SK-N-SH (cell line): ENCODE results near the gene GRM5. TPM values are rescaled to one million over a fixed set of nuclear protein-coding genes. Genes with fewer than 3 reads are reported as not detected.

Experiments used
- CTCF ChIA-PET: fragments of 300-600, 350-600 bp; formaldehyde crosslinking; extraction: SDS; loops from one replicate; lab custom pipeline; 2021; lab: Yijun Ruan, JAX
- POLR2A ChIA-PET: fragments of 350-600 bp; sonication (Branson Sonifier 250); formaldehyde crosslinking; extraction: SDS; loops from one replicate; lab custom pipeline; 2020; ENCODE audit warnings: antibody characterized with exemption, inconsistent platforms; lab: Yijun Ruan, JAX
- DNase-seq: peaks from one replicate; pipeline ENCODE4 v3.0.0; 2012
- H2AFZ ChIP-seq: fragments of 200-600 bp; sonication (generic); 2 replicates; pipeline ENCODE4 v1.8.1; 2016; ENCODE audit warnings: antibody characterized with exemption, mild to moderate bottlenecking, low read depth
- H3F3A ChIP-seq: fragments of 200-600 bp; sonication (generic); replicated peaks from 2 replicates; pipeline ENCODE3; 2016; ENCODE audit warnings: antibody characterized with exemption, mild to moderate bottlenecking; ENCODE audit not compliant: insufficient read depth
- H3K27ac ChIP-seq, 2 experiments: fragments of 200-500 bp in 1 of 2; fragments of 200-600 bp in 1 of 2; sonication (Bioruptor generic) in 1 of 2; sonication (generic), shearing (Covaris generic) in 1 of 2; 2 replicates each; pipeline versions ENCODE4 v1.5.1 to v1.6.1; 2014 to 2016; ENCODE audit warnings: low read depth in 2 of 2, inconsistent platforms in 1 of 2, low read length in 1 of 2, mild to moderate bottlenecking in 1 of 2, mixed read lengths in 1 of 2
- H3K27me3 ChIP-seq: fragments of 200-600 bp; sonication (generic), shearing (Covaris generic); 2 replicates; pipeline ENCODE4 v1.6.1; 2016; ENCODE audit warnings: mixed run types; ENCODE audit not compliant: insufficient read depth
- H3K36me3 ChIP-seq, 2 experiments: fragments of 200-500 bp in 1 of 2; fragments of 200-600 bp in 1 of 2; sonication (Bioruptor generic) in 1 of 2; sonication (generic) in 1 of 2; replicated peaks in 1 of 2; 2 replicates each; pipeline versions ENCODE3 to v1.5.1; 2014 to 2016; ENCODE audit warnings: low read length in 1 of 2, mild to moderate bottlenecking in 1 of 2; ENCODE audit not compliant: insufficient read depth in 2 of 2, control insufficient read depth in 1 of 2
- H3K4me1 ChIP-seq, 2 experiments: fragments of 200-500 bp in 1 of 2; fragments of 200-600 bp in 1 of 2; sonication (Bioruptor generic) in 1 of 2; sonication (generic), shearing (Covaris generic) in 1 of 2; 2 replicates each; pipeline versions ENCODE4 v1.5.1 to v1.6.1; 2014 to 2016; ENCODE audit warnings: low read depth in 1 of 2, low read length in 1 of 2, mixed run types in 1 of 2; ENCODE audit not compliant: insufficient read depth in 2 of 2, control insufficient read depth in 1 of 2
- H3K4me2 ChIP-seq: fragments of 200-600 bp; sonication (generic), shearing (Covaris generic); 2 replicates; pipeline ENCODE4 v1.6.1; 2017; ENCODE audit warnings: mixed run types
- H3K4me3 ChIP-seq, 2 experiments: fragments of 200-500 bp in 1 of 2; fragments of 200-600 bp in 1 of 2; sonication (Bioruptor generic) in 1 of 2; sonication (generic), shearing (Covaris generic) in 1 of 2; 2 replicates each; pipeline versions ENCODE4 v1.5.1 to v1.8.1; 2014 to 2016; ENCODE audit warnings: low read depth in 2 of 2, inconsistent platforms in 1 of 2, low read length in 1 of 2, mild to moderate bottlenecking in 1 of 2, mixed read lengths in 1 of 2, moderate library complexity in 1 of 2
- H3K79me2 ChIP-seq: fragments of 200-600 bp; sonication (generic); 2 replicates; pipeline ENCODE4 v1.8.1; 2017; ENCODE audit warnings: mild to moderate bottlenecking; ENCODE audit not compliant: insufficient read depth
- H3K9ac ChIP-seq: fragments of 200-600 bp; sonication (generic); 2 replicates; pipeline ENCODE4 v1.6.1; 2017; ENCODE audit warnings: mixed run types
- H3K9me2 ChIP-seq: fragments of 200-600 bp; sonication (generic); 2 replicates; pipeline ENCODE4 v1.6.1; 2017; ENCODE audit warnings: mixed run types
- H3K9me3 ChIP-seq: fragments of 200-600 bp; sonication (generic); 2 replicates; pipeline ENCODE4 v1.6.1; 2017; ENCODE audit warnings: mixed run types, mild to moderate bottlenecking, moderate library complexity
- H4K20me1 ChIP-seq: fragments of 200-600 bp; sonication (generic); 2 replicates; pipeline ENCODE4 v1.6.1; 2017; ENCODE audit warnings: mild to moderate bottlenecking, mixed run types; ENCODE audit not compliant: insufficient read depth
- CHD2 ChIP-seq: fragments of 150-350 bp; IDR thresholded peaks from 2 replicates; pipeline ENCODE4 v1.6.1; 2018; ENCODE audit warnings: low read length; ENCODE audit not compliant: partially characterized antibody
- ELF1 ChIP-seq: IDR thresholded peaks from 2 replicates; pipeline ENCODE4 v1.4.0; 2012
- EP300 ChIP-seq, 2 experiments: IDR thresholded peaks; 2 replicates each; pipeline versions ENCODE4 v1.4.0 to v1.6.1; 2012; ENCODE audit warnings: borderline replicate concordance in 1 of 2, low read depth in 1 of 2, low read length in 1 of 2
- FOXM1 ChIP-seq: IDR thresholded peaks from 2 replicates; pipeline ENCODE4 v1.4.0; 2012; ENCODE audit warnings: low read depth, mild to moderate bottlenecking
- IRF3 ChIP-seq: fragments of 150-350 bp; IDR thresholded peaks from 2 replicates; pipeline ENCODE4 v1.6.1; 2016; ENCODE audit warnings: mild to moderate bottlenecking, low read depth, low read length
- MAX ChIP-seq: IDR thresholded peaks from 2 replicates; pipeline ENCODE4 v1.4.0; 2012; ENCODE audit warnings: low read depth
- NFIC ChIP-seq: IDR thresholded peaks from 2 replicates; pipeline ENCODE4 v1.4.0; 2012; ENCODE audit warnings: borderline replicate concordance
- NRF1 ChIP-seq: IDR thresholded peaks from 2 replicates; pipeline ENCODE4 v1.6.1; 2012; ENCODE audit warnings: low read depth, mild to moderate bottlenecking, low read length
- RAD21 ChIP-seq: IDR thresholded peaks from 2 replicates; pipeline ENCODE4 v1.6.1; 2012; ENCODE audit warnings: mild to moderate bottlenecking, low read length
- RCOR1 ChIP-seq: fragments of 150-350 bp; IDR thresholded peaks from 2 replicates; pipeline ENCODE4 v1.6.1; 2017; ENCODE audit warnings: antibody characterized with exemption, low read length
- SMC3 ChIP-seq: IDR thresholded peaks from 2 replicates; pipeline ENCODE4 v1.6.1; 2012; ENCODE audit warnings: low read depth, low read length, improper control_type of control experiment
- TAF1 ChIP-seq: IDR thresholded peaks from 2 replicates; pipeline ENCODE4 v1.6.1; 2012; ENCODE audit warnings: low read depth, mild to moderate bottlenecking, low read length, moderate library complexity, borderline replicate concordance
- TCF12 ChIP-seq: IDR thresholded peaks from 2 replicates; pipeline ENCODE4 v1.4.0; 2012
- TEAD4 ChIP-seq: IDR thresholded peaks from 2 replicates; pipeline ENCODE4 v1.4.0; 2012; ENCODE audit warnings: mild to moderate bottlenecking, borderline replicate concordance; ENCODE audit not compliant: insufficient read depth
- ZBTB33 ChIP-seq: IDR thresholded peaks from 2 replicates; pipeline ENCODE4 v1.4.0; 2012; ENCODE audit warnings: low read depth, borderline replicate concordance
- WGBS: methylation state at CpG from one replicate; pipeline ENCODE4 v1.1.6; 2017; ENCODE audit warnings: low lambda C conversion rate; 5-methylcytosine and 5-hydroxymethylcytosine counted together
- polyA plus RNA-seq, 3 experiments: library from polyadenylated mRNA; depleted of rRNA; stranded (reverse); fragments of >200 nt; gene quantifications; 2 replicates each; pipeline ENCODE4 v1.2.3, GENCODE V29; 2012
- TF ChIP-seq, protein P1 (sequence below): fragments of 150-350 bp; IDR thresholded peaks from 2 replicates; pipeline ENCODE4 v1.6.1; 2017; ENCODE audit warnings: antibody characterized with exemption, low read length, low read depth, borderline replicate concordance
- TF ChIP-seq, protein P2 (sequence below): fragments of 200-600 bp; sonication (generic); IDR thresholded peaks from 2 replicates; pipeline ENCODE4 v1.6.1; 2017; ENCODE audit warnings: antibody characterized with exemption, mild to moderate bottlenecking, moderate library complexity

The GRM5 gene
- polyA plus RNA-seq, 1 of the 3 experiments (the other 2 are of a cell fraction), result not detected

DNA sequence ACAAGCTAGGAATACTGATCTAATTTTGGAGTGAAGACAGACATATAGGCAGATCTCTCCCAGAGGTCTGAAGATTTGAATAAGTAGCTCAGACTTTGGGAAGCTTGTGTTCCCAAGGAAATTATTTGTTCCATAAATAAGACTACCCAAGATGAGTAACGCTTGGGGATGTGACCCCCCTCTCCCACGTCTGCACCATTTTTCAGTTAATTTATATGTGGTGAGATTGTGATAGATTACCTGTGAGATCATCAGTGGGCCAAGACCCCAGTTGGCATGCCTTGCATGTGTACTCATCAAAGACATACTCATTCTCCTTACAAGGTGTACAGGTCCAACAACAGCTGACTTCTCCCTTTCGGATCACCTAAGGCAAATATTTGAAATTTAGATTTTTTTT, 475.4 kb downstream of the GRM5 start:
- POLR2A ChIA-PET, result no interaction called here

DNA sequence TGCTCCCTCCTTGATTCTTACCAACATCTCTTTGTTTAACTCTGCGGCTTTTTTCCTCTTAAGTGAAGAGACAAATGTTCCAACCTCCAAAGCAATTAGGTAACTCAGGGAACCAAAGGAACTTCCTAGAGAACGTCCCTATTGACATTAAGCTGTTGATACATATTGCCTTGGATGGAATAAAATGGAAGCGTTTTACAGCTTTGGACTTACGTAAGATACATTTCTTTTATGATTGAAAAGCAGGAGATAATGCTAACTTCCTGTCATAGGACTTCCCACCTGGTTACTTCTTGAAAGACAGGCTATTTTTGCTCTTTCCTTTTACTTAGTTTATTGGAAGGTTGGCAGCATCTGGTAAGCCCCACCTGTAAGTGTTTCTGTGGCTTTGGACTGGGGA, 482.5 kb downstream of the GRM5 start:
- no peak overlapping the region for H3K4me2 ChIP-seq
- no peaks in the 10 kb centered on the region for H4K20me1 ChIP-seq
- H3K36me3 ChIP-seq, result no peaks in the 10 kb centered on the region
- no peaks in the 10 kb centered on the region for H3K9me3 ChIP-seq
- CTCF ChIA-PET, result no interaction called here
- no peaks in the 10 kb centered on the region for H3K4me1 ChIP-seq
- H3F3A ChIP-seq, result no peaks in the 10 kb centered on the region
- WGBS, result 20% methylated on average over 4 of the region's 4 CpGs
- H3K9me2 ChIP-seq, result no peaks in the 10 kb centered on the region
- H3K27ac ChIP-seq, result no peak overlapping the region
- H2AFZ ChIP-seq, result no peak overlapping the region
- H3K9ac ChIP-seq, result no peak overlapping the region
- peaks cover 8% of the 10 kb centered on the region; the same call in 1 of the 2 replicates for H3K27me3 ChIP-seq
- H3K4me3 ChIP-seq, result no peak overlapping the region
- POLR2A ChIA-PET, result no interaction called here
- DNase-seq, result no peak
- H3K79me2 ChIP-seq, result no peaks in the 10 kb centered on the region
- TF ChIP-seq, protein P1, sequence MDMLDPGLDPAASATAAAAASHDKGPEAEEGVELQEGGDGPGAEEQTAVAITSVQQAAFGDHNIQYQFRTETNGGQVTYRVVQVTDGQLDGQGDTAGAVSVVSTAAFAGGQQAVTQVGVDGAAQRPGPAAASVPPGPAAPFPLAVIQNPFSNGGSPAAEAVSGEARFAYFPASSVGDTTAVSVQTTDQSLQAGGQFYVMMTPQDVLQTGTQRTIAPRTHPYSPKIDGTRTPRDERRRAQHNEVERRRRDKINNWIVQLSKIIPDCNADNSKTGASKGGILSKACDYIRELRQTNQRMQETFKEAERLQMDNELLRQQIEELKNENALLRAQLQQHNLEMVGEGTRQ, result no peak
- TF ChIP-seq, protein P2, sequence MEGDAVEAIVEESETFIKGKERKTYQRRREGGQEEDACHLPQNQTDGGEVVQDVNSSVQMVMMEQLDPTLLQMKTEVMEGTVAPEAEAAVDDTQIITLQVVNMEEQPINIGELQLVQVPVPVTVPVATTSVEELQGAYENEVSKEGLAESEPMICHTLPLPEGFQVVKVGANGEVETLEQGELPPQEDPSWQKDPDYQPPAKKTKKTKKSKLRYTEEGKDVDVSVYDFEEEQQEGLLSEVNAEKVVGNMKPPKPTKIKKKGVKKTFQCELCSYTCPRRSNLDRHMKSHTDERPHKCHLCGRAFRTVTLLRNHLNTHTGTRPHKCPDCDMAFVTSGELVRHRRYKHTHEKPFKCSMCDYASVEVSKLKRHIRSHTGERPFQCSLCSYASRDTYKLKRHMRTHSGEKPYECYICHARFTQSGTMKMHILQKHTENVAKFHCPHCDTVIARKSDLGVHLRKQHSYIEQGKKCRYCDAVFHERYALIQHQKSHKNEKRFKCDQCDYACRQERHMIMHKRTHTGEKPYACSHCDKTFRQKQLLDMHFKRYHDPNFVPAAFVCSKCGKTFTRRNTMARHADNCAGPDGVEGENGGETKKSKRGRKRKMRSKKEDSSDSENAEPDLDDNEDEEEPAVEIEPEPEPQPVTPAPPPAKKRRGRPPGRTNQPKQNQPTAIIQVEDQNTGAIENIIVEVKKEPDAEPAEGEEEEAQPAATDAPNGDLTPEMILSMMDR, result no peak
- no peak for TF ChIP-seq NRF1
- TF ChIP-seq ELF1, result no peak
- TF ChIP-seq FOXM1, result no peak
- no peak for TF ChIP-seq EP300 (IDR thresholded peaks at IDR 0.05; ENCODE audit: borderline replicate concordance in 1 of 2, low read depth in 1 of 2, low read length in 1 of 2)
- TF ChIP-seq SMC3, result no peak
- no peak for TF ChIP-seq RCOR1
- TF ChIP-seq IRF3, result no peak
- TF ChIP-seq CHD2, result no peak

More for the DNA sequence above, 475.4 kb downstream of the GRM5 start:
- Histone ChIP-seq H2AFZ (no peak overlapping the region), H3K4me3 (no peak overlapping the region), H3K9me2 (no peaks in the 10 kb centered on the region), H3K9ac (no peak overlapping the region), H3K36me3 (no peaks in the 10 kb centered on the region), H3K9me3 (no peaks in the 10 kb centered on the region), H3K27ac (no peak overlapping the region), H3K4me2 (no peak overlapping the region), H3K27me3 (no peaks in the 10 kb centered on the region; the same call in 1 of the 2 replicates), H4K20me1 (no peaks in the 10 kb centered on the region), H3K4me1 (no peaks in the 10 kb centered on the region), H3K79me2 (no peaks in the 10 kb centered on the region), H3F3A (no peaks in the 10 kb centered on the region)
- 12% methylated on average over 3 of the region's 3 CpGs for WGBS
- CTCF ChIA-PET, result interaction anchor here (1.0 kb wide), 1 partner anchor 574 kb away, joined by 3 read pairs; no protein-coding TSS in a partner anchor
- no peak for DNase-seq
- TF ChIP-seq CHD2 (no peak), MAX (no peak), ZBTB33 (no peak), TAF1 (no peak), EP300 (IDR thresholded peaks at IDR 0.05; ENCODE audit: borderline replicate concordance in 1 of 2, low read depth in 1 of 2, low read length in 1 of 2) (no peak), RAD21 (no peak), RCOR1 (no peak), TCF12 (no peak), IRF3 (no peak), TEAD4 (no peak), SMC3 (no peak), NFIC (no peak)
